HG03103 (cell line): ENCODE results near the gene GABARAP.

ENCODE experiments used
- ATAC-seq: cut with Tn5 transposase; IDR thresholded peaks from one replicate; pipeline ENCODE4 v1.9.1; 2021; ENCODE audit warnings: low read depth; ENCODE audit not compliant: unreplicated experiment

GABARAP gene

GRCh38 chr17:7241090-7241733 lies 1.0 kb downstream of the GABARAP start:
- ATAC-seq, result no peak

- ATAC-seq, result no peak
These were observed 1.9 kb downstream of the GABARAP start for GRCh38 chr17:7240375-7240774.

GRCh38 chr17:7239091-7240027 lies 2.9 kb downstream of the GABARAP start, which contains the start of gene PHF23:
PHF23 (minus strand) TSS chr17:7239457; CDS start chr17:7239279, 178 bp downstream.
- ATAC-seq, result peak; percentile 45

GRCh38 chr17:7238420-7239090 lies 3.7 kb downstream of the GABARAP start:
- no peak for ATAC-seq

- no peak for ATAC-seq
These were observed 4.4 kb downstream of the GABARAP start for GRCh38 chr17:7237761-7238419.

- no peak for ATAC-seq
These were observed 4.9 kb downstream of the GABARAP start for GRCh38 chr17:7237266-7237760.

GRCh38 chr17:7236808-7237207 lies 5.4 kb downstream of the GABARAP start:
- ATAC-seq, result no peak

GRCh38 chr17:7235693-7236665 lies 6.3 kb downstream of the GABARAP start:
- no peak for ATAC-seq

GRCh38 chr17:7234083-7234951 lies 7.9 kb downstream of the GABARAP start, which contains the start of gene DVL2:
DVL2 (minus strand) TSS chr17:7234517; CDS start chr17:7234262, 255 bp downstream.
- ATAC-seq, result peak; percentile 52

- no peak for ATAC-seq
These were observed 8.6 kb downstream of the GABARAP start for GRCh38 chr17:7233701-7234082.

- ATAC-seq, result no peak
These were observed 10.1 kb downstream of the GABARAP start for GRCh38 chr17:7232114-7232513.

GRCh38 chr17:7229504-7229903 lies 12.7 kb downstream of the GABARAP start:
- no peak for ATAC-seq

GRCh38 chr17:7228920-7229319 lies 13.3 kb downstream of the GABARAP start:
- no peak for ATAC-seq

GRCh38 chr17:7226721-7227710 lies 15.2 kb downstream of the GABARAP start:
- no peak for ATAC-seq

- ATAC-seq, result no peak
These were observed 16.4 kb downstream of the GABARAP start for GRCh38 chr17:7225711-7226331.

GRCh38 chr17:7224661-7225111 lies 17.6 kb downstream of the GABARAP start:
- no peak for ATAC-seq

- ATAC-seq, result no peak
These were observed 18.1 kb downstream of the GABARAP start for GRCh38 chr17:7224110-7224509.
